BE2C (cell line): ENCODE data around the gene LIN9.

Experiments
- DNase-seq: peaks from one replicate; pipeline ENCODE4 v3.0.0-alpha.2; 2020
- H3K27me3 ChIP-seq: fragments of 250-450 bp; sonication (Bioruptor Pico); 2 replicates; pipeline ENCODE4 v1.5.1; 2020; ENCODE audit warnings: mild to moderate bottlenecking
- H3K36me3 ChIP-seq: fragments of 250-450 bp; sonication (Bioruptor Pico); 2 replicates; pipeline ENCODE4 v1.5.1; 2020; ENCODE audit warnings: mild to moderate bottlenecking
- H3K4me1 ChIP-seq: fragments of 250-450 bp; sonication (Bioruptor Pico); 2 replicates; pipeline ENCODE4 v1.5.1; 2020
- H3K4me3 ChIP-seq: 2 replicates; pipeline ENCODE4 v1.5.1; 2011; ENCODE audit warnings: low read depth, low read length
- H3K9me3 ChIP-seq: fragments of 250-450 bp; sonication (Bioruptor Pico); 2 replicates; pipeline ENCODE4 v1.5.1; 2020
- TF ChIP-seq, protein P1 (sequence below): IDR thresholded peaks from 2 replicates; pipeline ENCODE4 v1.5.1; 2012; ENCODE audit warnings: mild to moderate bottlenecking, low read depth, low read length

The LIN9 gene

GRCh38 chr1:226306425-226306824 lies 2.5 kb downstream of the LIN9 start:
- Histone ChIP-seq H3K4me1 (no peaks in the 10 kb centered on the region), H3K27me3 (no peaks in the 10 kb centered on the region), H3K9me3 (no peaks in the 10 kb centered on the region), H3K36me3 (peaks cover 6% of the 10 kb centered on the region), H3K4me3 (no peak overlapping the region)
- DNase-seq = no peak
- TF ChIP-seq, protein P1, sequence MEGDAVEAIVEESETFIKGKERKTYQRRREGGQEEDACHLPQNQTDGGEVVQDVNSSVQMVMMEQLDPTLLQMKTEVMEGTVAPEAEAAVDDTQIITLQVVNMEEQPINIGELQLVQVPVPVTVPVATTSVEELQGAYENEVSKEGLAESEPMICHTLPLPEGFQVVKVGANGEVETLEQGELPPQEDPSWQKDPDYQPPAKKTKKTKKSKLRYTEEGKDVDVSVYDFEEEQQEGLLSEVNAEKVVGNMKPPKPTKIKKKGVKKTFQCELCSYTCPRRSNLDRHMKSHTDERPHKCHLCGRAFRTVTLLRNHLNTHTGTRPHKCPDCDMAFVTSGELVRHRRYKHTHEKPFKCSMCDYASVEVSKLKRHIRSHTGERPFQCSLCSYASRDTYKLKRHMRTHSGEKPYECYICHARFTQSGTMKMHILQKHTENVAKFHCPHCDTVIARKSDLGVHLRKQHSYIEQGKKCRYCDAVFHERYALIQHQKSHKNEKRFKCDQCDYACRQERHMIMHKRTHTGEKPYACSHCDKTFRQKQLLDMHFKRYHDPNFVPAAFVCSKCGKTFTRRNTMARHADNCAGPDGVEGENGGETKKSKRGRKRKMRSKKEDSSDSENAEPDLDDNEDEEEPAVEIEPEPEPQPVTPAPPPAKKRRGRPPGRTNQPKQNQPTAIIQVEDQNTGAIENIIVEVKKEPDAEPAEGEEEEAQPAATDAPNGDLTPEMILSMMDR = no peak

- no peak overlapping the region for H3K4me3 ChIP-seq
- H3K9me3 ChIP-seq = no peaks in the 10 kb centered on the region
- peaks cover 10% of the 10 kb centered on the region for H3K36me3 ChIP-seq
- TF ChIP-seq, protein P1 = no peak
- no peak for DNase-seq
- no peaks in the 10 kb centered on the region for H3K27me3 ChIP-seq
- H3K4me1 ChIP-seq = no peaks in the 10 kb centered on the region
Observed at GRCh38 chr1:226305184-226305583, 3.8 kb downstream of the LIN9 start.

DNA sequence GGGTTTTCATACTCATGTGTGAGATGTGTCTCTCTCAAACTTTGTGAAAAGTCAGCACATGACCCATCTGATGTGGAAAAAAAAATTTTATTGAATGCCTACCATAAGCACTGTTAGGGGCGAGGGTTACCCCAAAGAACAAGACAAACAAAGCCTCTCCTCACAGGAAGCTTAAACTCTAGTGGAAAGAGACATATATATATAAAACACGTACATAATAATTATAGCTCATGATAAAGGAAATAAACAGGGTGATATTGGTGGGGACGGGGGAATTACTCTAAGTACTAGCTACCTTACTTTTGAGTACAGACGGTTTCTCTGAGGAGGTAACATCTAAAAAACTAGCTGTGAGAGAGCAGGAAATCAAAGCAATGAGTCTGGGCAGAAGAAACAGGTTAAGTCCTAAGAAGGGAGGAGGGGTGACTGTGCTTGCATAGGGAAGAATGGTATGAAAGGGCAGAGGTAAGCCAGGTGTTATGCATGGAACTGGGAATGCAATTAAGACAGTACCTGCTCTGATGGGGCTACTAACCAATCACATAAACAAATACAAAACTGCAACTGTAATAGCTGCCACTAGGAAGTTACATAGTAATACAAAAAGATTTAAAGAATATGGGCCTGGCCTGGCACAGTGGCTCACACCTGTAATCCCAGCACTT lies 4.5 kb downstream of the LIN9 start:
- Histone ChIP-seq H3K9me3 (no peaks in the 10 kb centered on the region), H3K4me3 (no peak overlapping the region), H3K27me3 (no peaks in the 10 kb centered on the region), H3K36me3 (peaks cover 14% of the 10 kb centered on the region), H3K4me1 (no peaks in the 10 kb centered on the region)
- no peak for DNase-seq
- TF ChIP-seq, protein P1 = no peak

DNA sequence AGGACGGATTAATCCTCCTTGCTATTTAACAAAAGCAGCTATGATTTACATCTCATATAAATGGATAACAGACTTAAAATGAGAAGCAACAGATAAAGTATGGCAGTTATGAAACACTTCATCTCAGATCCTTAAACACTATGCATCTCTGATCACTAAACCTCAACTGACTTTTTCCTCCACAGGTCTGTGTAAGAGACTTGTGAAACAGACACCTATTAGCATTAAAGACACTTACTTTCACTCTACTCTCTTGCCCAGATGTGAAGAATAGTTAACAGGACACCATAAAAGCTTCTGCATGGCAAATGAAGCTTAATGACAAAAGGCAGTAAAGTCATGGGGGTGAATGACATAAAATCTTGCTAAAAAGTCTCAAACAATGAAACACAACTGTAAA lies 6.2 kb downstream of the LIN9 start:
- Histone ChIP-seq H3K36me3 (peaks cover 25% of the 10 kb centered on the region), H3K4me1 (no peaks in the 10 kb centered on the region)
- DNase-seq = no peak

GRCh38 chr1:226296911-226297310 lies 12.1 kb downstream of the LIN9 start:
- H3K4me1 ChIP-seq = no peaks in the 10 kb centered on the region
- H3K27me3 ChIP-seq = no peaks in the 10 kb centered on the region
- H3K9me3 ChIP-seq = no peaks in the 10 kb centered on the region
- no peak for DNase-seq
- H3K4me3 ChIP-seq = no peak overlapping the region
- peaks cover 64% of the 10 kb centered on the region for H3K36me3 ChIP-seq
- TF ChIP-seq, protein P1 = no peak

More for the DNA sequence above, 6.2 kb downstream of the LIN9 start:
- Histone ChIP-seq H3K27me3 (no peaks in the 10 kb centered on the region), H3K4me3 (no peak overlapping the region), H3K9me3 (no peaks in the 10 kb centered on the region)
- TF ChIP-seq, protein P1 = no peak

DNA sequence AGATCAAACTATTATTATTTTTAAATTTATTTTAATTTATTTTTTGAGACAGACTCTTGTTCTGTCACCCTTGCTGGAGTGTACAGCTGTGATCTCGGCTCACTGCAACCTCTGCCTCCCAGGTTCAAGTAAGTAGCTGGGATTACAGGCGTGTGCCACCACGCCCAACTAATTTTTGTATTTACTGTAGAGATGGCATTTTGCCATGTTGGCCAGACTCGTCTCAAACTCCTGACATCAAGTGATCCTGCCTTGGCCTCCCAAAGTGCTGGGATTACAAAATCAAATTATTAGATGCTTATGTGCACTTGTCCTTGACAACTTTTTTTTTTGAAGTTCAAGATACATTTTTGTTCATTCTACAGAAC lies 15.4 kb downstream of the LIN9 start:
- no peaks in the 10 kb centered on the region for H3K9me3 ChIP-seq
- H3K36me3 ChIP-seq = peaks cover 50% of the 10 kb centered on the region
- TF ChIP-seq, protein P1 = no peak
- no peaks in the 10 kb centered on the region for H3K4me1 ChIP-seq
- no peak for DNase-seq
- H3K4me3 ChIP-seq = no peak overlapping the region
- no peaks in the 10 kb centered on the region for H3K27me3 ChIP-seq
